GM21528 (cell line): ENCODE measurements around the gene ZIC2.
"Not testable (repeated sequence)": the region's sequence is repeated elsewhere in the genome, so short reads cannot be mapped to it uniquely, and the experiment has no call there.

Source experiments
- ATAC-seq: cut with Tn5 transposase; IDR thresholded peaks from one replicate; pipeline ENCODE4 v1.9.1; 2021; ENCODE audit warnings: mild to moderate bottlenecking, moderate library complexity; ENCODE audit not compliant: unreplicated experiment, low FRiP score

Gene ZIC2

DNA sequence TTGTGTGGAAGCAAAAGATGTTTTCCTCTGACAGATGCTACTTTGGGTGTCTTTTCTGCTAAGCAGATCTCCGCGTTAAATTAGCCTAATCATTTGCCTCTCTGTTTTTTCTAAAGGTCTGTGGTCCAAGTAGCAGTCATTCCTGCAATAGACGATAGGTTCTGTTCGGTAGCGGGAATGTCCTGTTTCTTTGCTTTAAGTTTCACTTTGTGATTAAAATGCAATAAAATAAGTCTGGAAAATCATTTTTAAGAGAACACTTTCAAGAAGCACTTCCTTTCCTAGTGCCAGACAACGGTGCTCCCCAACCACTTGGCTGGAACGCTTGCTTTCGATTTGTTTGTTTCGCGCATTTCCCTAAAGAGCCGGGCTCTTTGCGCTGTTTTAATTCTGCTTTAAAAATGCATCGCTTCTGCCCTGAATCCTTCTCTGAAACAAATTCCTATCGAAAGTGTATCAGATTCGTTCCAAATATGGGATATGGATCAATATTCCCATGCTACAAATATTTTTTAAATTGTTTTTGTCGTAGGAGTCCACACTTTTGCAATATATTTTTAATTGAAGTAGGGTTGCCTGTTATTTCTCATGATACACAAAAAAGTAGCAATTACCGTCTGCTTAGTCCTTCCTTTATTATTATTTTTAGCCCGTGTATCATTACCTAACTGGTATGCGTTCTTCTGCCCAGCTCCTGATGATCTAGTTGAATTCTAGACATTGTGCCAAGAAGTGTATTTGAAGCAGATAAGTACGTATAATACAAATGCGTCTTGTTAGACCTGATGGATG lies 14.2 kb downstream of the ZIC2 start:
- ATAC-seq, result no peak

DNA sequence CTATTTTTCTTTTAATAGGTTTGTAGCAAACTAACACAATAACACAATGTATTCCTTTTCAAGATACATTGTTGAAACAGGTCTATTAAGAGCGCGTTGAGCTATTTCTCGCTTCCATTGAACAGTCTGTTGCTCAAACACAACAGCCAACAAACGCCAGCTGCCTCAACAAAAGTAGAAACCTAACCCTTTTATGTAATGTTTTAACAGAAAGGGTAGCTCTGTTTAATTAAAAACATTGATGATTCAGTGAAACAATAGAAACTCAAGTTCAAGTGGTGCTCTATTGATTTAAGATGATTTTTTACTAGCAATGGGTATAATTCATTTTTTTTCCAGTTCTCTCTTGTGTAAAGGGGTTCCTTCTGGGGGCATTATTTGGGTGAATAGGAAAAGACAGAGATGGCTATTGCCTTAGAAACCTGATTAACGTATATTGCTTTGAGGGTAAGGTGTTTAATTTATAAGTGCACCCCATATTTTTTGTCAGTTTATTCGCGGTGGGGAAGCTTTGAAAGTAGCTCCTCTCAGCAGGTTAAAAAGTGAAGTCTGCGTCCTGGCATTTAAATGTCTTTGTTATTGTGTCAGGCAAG lies 14.9 kb downstream of the ZIC2 start:
- no peak for ATAC-seq

DNA sequence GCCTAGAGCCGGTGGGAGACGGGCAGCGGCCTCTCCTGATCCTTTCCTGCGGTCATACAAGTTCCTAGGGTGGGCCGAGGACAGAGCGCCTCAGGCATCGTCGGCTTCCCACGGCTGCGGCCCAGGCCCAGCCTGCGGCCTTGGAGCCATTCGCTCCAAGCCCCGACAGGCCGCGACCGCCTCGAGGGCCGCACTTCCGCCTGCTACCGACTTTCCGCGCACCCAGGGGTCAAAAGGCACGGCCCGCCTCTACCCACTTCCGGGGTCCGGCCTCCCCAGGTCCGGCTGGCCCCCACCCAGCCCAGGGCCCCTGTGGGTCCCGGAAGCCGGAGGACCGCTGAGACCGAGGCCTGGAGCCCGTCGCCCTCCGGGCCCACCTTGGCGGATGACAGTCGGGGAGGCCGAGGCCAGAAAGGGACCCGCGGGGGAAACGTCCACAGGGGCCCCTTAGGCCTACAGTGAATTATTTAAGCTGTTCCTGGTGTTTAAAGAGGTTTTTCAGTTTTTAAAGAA lies 16.2 kb downstream of the ZIC2 start:
- ATAC-seq, result no peak

DNA sequence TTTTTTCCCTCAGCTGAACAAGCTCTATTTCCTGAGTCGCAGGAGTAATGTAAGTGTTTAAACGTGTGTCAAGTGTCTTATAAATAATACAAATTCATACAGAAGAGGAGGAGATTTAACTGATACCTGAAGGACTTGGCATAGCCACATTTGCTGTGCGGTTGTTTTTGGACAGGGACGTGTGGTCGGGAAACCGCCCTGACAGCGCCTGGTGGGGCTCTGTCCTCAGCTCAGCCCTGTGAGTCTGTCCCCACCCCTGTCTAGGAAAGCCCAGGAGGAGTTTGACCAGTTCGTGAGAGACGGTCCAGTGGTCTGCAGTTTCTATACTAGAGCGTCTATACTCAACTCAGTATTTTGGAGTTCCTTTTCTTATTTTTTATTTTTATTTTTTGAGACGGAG lies 16.7 kb downstream of the ZIC2 start:
- no peak for ATAC-seq

DNA sequence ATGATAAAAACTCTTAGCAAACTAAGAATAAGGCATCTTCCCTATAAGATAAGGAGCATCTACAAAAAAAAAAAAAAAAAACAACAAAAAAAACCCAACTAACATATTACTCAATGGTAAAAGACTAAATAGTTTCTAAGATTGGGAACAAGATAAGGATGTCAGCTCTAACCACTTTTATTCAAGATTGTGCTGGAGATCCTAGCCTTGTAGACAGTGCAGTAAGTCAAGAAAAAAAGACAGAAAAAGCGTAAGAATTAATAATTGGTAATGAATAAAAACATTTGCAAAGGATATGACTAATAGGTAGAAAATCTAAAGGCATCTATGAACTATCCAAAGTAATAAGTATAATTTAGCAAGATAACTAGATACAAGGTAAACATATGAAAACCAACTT lies 33.0 kb downstream of the ZIC2 start:
- no peak for ATAC-seq

DNA sequence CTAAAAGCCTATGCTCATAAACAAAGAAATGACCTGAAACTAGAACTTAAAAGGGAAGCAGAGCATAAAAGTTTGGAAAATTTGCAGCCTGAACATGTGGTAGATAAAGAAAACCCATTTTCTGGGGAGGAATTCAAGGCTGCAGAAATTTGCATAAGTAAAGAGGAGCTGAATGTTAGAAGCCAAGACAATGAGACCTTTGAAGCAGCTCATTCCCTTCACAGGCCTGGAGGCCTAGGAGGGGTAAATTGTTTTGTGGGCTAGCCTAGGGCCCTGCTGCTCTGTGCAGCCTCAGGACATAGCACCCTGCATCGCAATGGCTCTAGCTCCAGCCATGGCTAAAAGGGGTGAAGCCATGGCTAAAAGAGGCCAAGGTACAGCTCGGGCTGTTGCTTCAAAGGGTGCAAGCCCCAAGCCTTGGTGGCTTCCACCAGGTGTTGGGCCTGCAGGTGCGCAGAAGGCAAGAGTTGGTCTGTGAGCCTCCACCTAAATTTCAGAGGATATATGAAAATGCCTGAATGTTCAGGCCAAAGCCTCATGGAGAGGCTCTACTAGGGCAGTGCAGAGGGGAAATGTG lies 38.3 kb downstream of the ZIC2 start:
- no peak for ATAC-seq

DNA sequence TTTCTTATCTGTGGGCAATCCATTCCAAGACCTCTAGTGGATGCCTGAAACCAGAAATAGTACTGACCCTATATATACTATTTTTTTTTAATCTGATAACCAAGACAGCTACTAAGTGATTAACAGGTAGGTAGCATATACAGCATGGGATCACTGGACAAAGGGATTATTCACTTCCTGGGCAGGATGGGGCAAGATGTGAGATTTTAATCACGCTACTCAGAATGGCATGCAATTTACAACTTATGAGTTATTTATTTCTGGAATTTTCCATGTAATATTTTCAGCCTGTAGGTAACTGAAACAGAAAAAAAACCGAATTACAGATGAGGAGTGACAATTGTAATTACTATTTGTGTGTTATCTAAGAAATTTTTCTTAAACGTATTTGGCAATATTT lies 41.2 kb downstream of the ZIC2 start:
- no peak for ATAC-seq

DNA sequence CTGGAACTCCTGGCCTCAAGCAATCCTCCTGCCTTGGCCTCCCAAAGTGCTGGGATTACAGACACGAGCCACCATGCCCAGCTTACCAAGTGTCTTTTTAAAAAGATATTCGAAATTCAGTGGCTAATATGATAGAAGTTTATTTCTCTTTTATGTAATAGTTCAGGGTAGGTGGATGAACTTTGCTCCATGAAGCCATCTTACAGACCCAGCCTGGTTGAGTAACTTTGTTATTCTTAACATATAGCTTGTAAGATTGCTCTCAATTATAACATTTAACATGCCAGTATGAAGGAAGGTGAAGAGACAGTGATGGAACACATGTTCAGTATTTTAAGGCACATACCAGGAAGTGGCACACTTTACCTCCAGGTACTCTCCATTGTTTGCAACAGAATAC lies 42.4 kb downstream of the ZIC2 start:
- ATAC-seq, result no peak

DNA sequence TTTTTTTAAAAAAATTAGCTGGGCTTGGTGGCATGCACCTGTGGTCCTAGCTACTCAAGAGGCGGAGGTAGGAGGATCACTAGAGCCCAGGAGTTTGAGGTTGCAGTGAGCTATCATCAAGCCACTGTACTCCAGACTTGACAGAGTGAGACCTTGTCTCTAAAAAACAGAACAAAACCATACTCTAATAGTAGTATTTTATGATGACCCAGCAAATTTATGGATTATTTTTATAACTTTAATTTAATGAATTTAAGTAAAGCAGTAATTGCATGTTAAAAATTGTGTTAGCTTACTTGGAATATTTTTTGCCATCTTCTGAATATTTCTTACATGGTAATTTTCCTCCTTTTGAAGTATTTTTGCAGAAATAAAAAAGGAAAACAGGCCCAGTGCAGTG lies 48.3 kb downstream of the ZIC2 start:
- ATAC-seq, result no peak

DNA sequence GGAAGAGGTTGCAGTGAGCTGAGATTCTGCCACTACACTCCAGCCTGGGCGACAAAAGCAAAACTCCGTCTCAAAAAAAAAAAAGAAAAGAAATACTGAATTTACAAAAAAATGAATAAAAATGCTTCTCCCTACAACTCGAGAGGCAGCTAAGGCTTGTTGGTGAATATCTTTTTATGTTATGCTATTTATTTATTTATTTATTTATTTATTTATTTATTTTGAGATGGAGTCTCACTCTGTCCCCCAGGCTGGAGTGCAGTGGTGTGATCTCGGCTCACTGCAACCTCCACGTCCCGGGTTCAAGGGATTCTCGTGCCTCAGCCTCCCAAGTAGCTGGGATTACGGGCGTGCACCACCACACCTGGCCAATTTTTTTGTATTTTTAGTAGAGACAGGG lies 51.1 kb downstream of the ZIC2 start:
- not testable (repeated sequence) for ATAC-seq

DNA sequence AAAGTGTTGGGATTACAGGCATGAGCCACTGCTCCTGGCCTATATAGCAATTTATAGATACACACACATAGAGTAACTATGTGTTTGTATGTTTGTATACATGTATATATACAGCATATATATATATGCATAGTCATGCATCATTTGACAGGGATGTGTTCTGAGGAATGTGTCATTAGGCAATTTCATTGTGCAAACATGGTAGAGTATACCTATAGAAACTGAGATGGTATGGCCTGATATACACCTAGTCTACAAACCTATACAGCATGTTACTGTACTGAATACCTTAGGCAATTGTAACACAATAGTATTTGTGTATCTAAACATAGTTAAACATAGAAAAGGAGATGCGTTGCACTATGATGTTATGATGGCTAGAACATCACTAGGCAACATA lies 54.4 kb downstream of the ZIC2 start:
- no peak for ATAC-seq
